NCI-H187 treated with DMSO at 0.1 percent for 48 hours (cell line): Measurements from ENCODE around the gene LTBP3.

Experiments
- DNase-seq: peaks from one replicate; lab custom pipeline; 2025; lab: John Stamatoyannopoulos, UW

LTBP3 gene

GRCh38 chr11:65496304-65497140 lies 61.6 kb downstream of the LTBP3 start:
- no peak for DNase-seq

GRCh38 chr11:65493367-65494176 lies 64.6 kb downstream of the LTBP3 start:
- no peak for DNase-seq

- no peak for DNase-seq
Measured at GRCh38 chr11:65492637-65493366, 65.4 kb downstream of the LTBP3 start.

- no peak for DNase-seq
Measured at GRCh38 chr11:65492387-65492636, 65.8 kb downstream of the LTBP3 start.

GRCh38 chr11:65491614-65492386 lies 66.4 kb downstream of the LTBP3 start:
- peak; percentile 87 for DNase-seq

DNA sequence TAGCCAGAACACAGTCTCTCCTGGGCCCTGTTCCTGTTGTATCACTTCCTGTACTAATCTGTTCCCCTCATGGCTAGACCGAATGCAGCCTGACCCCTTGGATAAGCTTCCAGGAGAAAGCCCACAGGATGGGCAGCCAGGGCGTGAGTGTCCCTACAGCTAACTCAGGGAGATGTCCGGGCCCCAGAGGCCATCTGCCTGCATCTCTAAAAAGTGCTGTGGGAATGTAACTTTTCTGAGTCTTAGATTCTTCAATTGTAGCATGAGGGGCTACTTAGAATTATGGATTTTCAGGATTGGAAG lies 67.0 kb downstream of the LTBP3 start:
- no peak for DNase-seq

- no peak for DNase-seq
Measured at GRCh38 chr11:65489706-65490320, 68.3 kb downstream of the LTBP3 start.

- no peak for DNase-seq
Measured at GRCh38 chr11:65489035-65489705, 69.0 kb downstream of the LTBP3 start.
